Liver (tissue), 9 donors: Measurements from ENCODE around the gene KDM2A. TPM values are rescaled to one million over a fixed set of nuclear protein-coding genes. Genes with fewer than 3 reads are reported as not detected.
"Not testable (repeated sequence)": the region's sequence is repeated elsewhere in the genome, so short reads cannot be mapped to it uniquely, and the experiment has no call there.

Experiments used
- DNase-seq: peaks from one replicate; pipeline ENCODE4 v3.0.0-alpha.2; 2017; ENCODE audit warnings: low spot score
- H3K27ac ChIP-seq, 2 donors: one replicate each; pipeline ENCODE4 v1.7.0; 2013; ENCODE audit warnings: inconsistent platforms in 2 of 2, low read length in 2 of 2, control low read depth in 1 of 2, low read depth in 1 of 2, mild to moderate bottlenecking in 1 of 2
- H3K27me3 ChIP-seq, 4 donors: one replicate each; pipeline versions ENCODE4 v1.6.1 to v1.7.0; 2013; ENCODE audit warnings: low read length in 3 of 4, inconsistent platforms in 1 of 4, mild to moderate bottlenecking in 1 of 4, moderate library complexity in 1 of 4; ENCODE audit not compliant: control insufficient read depth in 4 of 4, insufficient read depth in 4 of 4
- H3K36me3 ChIP-seq, 4 donors: one replicate each; pipeline versions ENCODE4 v1.6.1 to v1.7.0; 2013; ENCODE audit warnings: low read length in 3 of 4, mild to moderate bottlenecking in 3 of 4, low read depth in 1 of 4, moderate library complexity in 1 of 4; ENCODE audit not compliant: control insufficient read depth in 4 of 4, insufficient read depth in 3 of 4
- H3K4me1 ChIP-seq, 4 donors: one replicate each; pipeline versions ENCODE4 v1.6.1 to v1.7.0; 2013; ENCODE audit warnings: low read length in 3 of 4, mild to moderate bottlenecking in 3 of 4, moderate library complexity in 1 of 4; ENCODE audit not compliant: control insufficient read depth in 4 of 4, insufficient read depth in 4 of 4
- H3K4me3 ChIP-seq, 3 donors: one replicate each; pipeline versions ENCODE4 v1.6.1 to v1.7.0; 2013; ENCODE audit warnings: low read length in 3 of 3, control low read depth in 1 of 3, low read depth in 1 of 3, mild to moderate bottlenecking in 1 of 3
- H3K9ac ChIP-seq, 2 donors: one replicate each; pipeline ENCODE4 v1.7.0; 2013; ENCODE audit warnings: low read length in 2 of 2, mild to moderate bottlenecking in 2 of 2, moderate library complexity in 2 of 2, control low read depth in 1 of 2, low read depth in 1 of 2
- H3K9me3 ChIP-seq, 4 donors: one replicate each; pipeline versions ENCODE4 v1.6.1 to v1.7.0; 2013; ENCODE audit warnings: low read length in 3 of 4; ENCODE audit not compliant: control insufficient read depth in 4 of 4
- ATF3 ChIP-seq: IDR thresholded peaks from 2 replicates; pipeline ENCODE4 v1.6.1; 2016; ENCODE audit warnings: antibody characterized with exemption
- CTCF ChIP-seq: fragments of 150-350 bp; IDR thresholded peaks from 2 replicates; pipeline ENCODE4 v1.5.1; 2017; ENCODE audit warnings: improper control_type of control experiment, low read depth, low read length; ENCODE audit not compliant: missing input control
- EGR1 ChIP-seq, 2 donors: IDR thresholded peaks; 2 replicates each; pipeline ENCODE4 v1.6.1; 2016 to 2018; ENCODE audit warnings: antibody characterized with exemption in 2 of 2, low read depth in 2 of 2
- GABPA ChIP-seq, 2 donors: IDR thresholded peaks in 1 of 2; conservative IDR thresholded peaks in 1 of 2; 2 replicates each; pipeline ENCODE4 v1.6.1; 2016; ENCODE audit warnings: antibody characterized with exemption in 2 of 2, mild to moderate bottlenecking in 1 of 2, moderate library complexity in 1 of 2
- HNF4A ChIP-seq, 2 donors: conservative IDR thresholded peaks; 2 replicates each; pipeline ENCODE4 v1.6.1; 2016; ENCODE audit warnings: antibody characterized with exemption in 2 of 2, mild to moderate bottlenecking in 2 of 2
- HNF4G ChIP-seq: IDR thresholded peaks from 2 replicates; pipeline ENCODE4 v1.6.1; 2016; ENCODE audit warnings: antibody characterized with exemption
- JUND ChIP-seq, 2 donors: IDR thresholded peaks; 2 replicates each; pipeline ENCODE4 v1.6.1; 2016; ENCODE audit warnings: antibody characterized with exemption in 2 of 2
- MAX ChIP-seq: IDR thresholded peaks from 2 replicates; pipeline ENCODE4 v1.6.1; 2016; ENCODE audit warnings: antibody characterized with exemption
- NR2F2 ChIP-seq: IDR thresholded peaks from 2 replicates; pipeline ENCODE4 v1.6.1; 2016; ENCODE audit warnings: antibody characterized with exemption
- RAD21 ChIP-seq, 2 donors: IDR thresholded peaks; 2 replicates each; pipeline ENCODE4 v1.6.1; 2016; ENCODE audit warnings: antibody characterized with exemption in 2 of 2, mild to moderate bottlenecking in 2 of 2
- REST ChIP-seq: IDR thresholded peaks from 2 replicates; pipeline ENCODE4 v1.6.1; 2016; ENCODE audit warnings: antibody characterized with exemption, mild to moderate bottlenecking
- RXRA ChIP-seq, 2 donors: IDR thresholded peaks; 2 replicates each; pipeline ENCODE4 v1.6.1; 2017 to 2018; ENCODE audit warnings: antibody characterized with exemption in 2 of 2, mild to moderate bottlenecking in 1 of 2
- SP1 ChIP-seq: IDR thresholded peaks from 2 replicates; pipeline ENCODE4 v1.6.1; 2018; ENCODE audit warnings: antibody characterized with exemption, mild to moderate bottlenecking
- TAF1 ChIP-seq: conservative IDR thresholded peaks from 2 replicates; pipeline ENCODE4 v1.6.1; 2016; ENCODE audit warnings: antibody characterized with exemption, mild to moderate bottlenecking
- YY1 ChIP-seq: IDR thresholded peaks from 2 replicates; pipeline ENCODE4 v1.6.1; 2016; ENCODE audit warnings: antibody characterized with exemption, mild to moderate bottlenecking
- ZBTB33 ChIP-seq: IDR thresholded peaks from 2 replicates; pipeline ENCODE4 v1.6.1; 2016; ENCODE audit warnings: antibody characterized with exemption
- WGBS: extraction: QIAGEN DNeasy Blood & Tissue Kit; methylation state at CpG from one replicate; pipeline ENCODE4 v1.1.7; 2013; 5-methylcytosine and 5-hydroxymethylcytosine counted together
- polyA plus RNA-seq, 2 donors: library from polyadenylated mRNA; stranded (reverse) in 1 of 2; unstranded in 1 of 2; fragments of 200-250 nt in 1 of 2; fragments of >200 nt in 1 of 2; fragmentation: Nextera tagmentation in 1 of 2; extraction: Ambion mirVana in 1 of 2; gene quantifications; one replicate each; pipeline versions ENCODE4 v1.2.1 to v1.2.3, GENCODE V29; 2013 to 2015
- total RNA-seq, 2 donors: library from RNA; depleted of rRNA; stranded (reverse); fragments of >200 nt; gene quantifications; one replicate each; pipeline ENCODE4 v1.2.3, GENCODE V29; 2014
- donor health status: healthy.
- donor health status: healthy.
- donor health status: healthy.
- donor health status: healthy.
- donor health status: healthy.

The KDM2A gene
- total and polyA plus RNA-seq, 4 donors = 8.3 to 44.9 (median 22.4) TPM

GRCh38 chr11:67202028-67202427 is 83.0 kb downstream of the KDM2A start:
- Histone ChIP-seq H3K27ac (no peak overlapping the region), H3K9me3 (no peaks in the 10 kb centered on the region), H3K4me3 (no peak overlapping the region), H3K4me1 (peaks cover 0 to 9% (median 3%) of the 10 kb centered on the region in 4 donors), H3K36me3 (peaks cover 1 to 12% (median 4%) of the 10 kb centered on the region in 4 donors), H3K27me3 (no peaks in the 10 kb centered on the region), H3K9ac (no peak overlapping the region)
- 96% methylated on average over 3 of the region's 3 CpGs for WGBS
- TF ChIP-seq RXRA (IDR thresholded peaks at IDR 0.05) (no peak), NR2F2 (no peak), CTCF (no peak), SP1 (no peak), TAF1 (no peak), GABPA (IDR thresholded peaks at IDR 0.05 in 1 of 2, conservative IDR thresholded peaks at IDR 0.05 in 1 of 2) (no peak)
- DNase-seq = no peak

GRCh38 chr11:67204822-67205221 is 85.8 kb downstream of the KDM2A start:
- H3K36me3 ChIP-seq = peaks cover 4 to 19% (median 8%) of the 10 kb centered on the region in 4 donors
- peaks cover 0 to 10% (median 8%) of the 10 kb centered on the region in 4 donors for H3K4me1 ChIP-seq
- no peaks in the 10 kb centered on the region for H3K9me3 ChIP-seq
- DNase-seq = no peak
- TF ChIP-seq RXRA (IDR thresholded peaks at IDR 0.05) (no peak), EGR1 (IDR thresholded peaks at IDR 0.05; ENCODE audit: low read depth in 2 of 2) (no peak), TAF1 (no peak), SP1 (no peak), GABPA (IDR thresholded peaks at IDR 0.05 in 1 of 2, conservative IDR thresholded peaks at IDR 0.05 in 1 of 2) (no peak), ATF3 (no peak), HNF4A (conservative IDR thresholded peaks at IDR 0.05) (no peak), JUND (IDR thresholded peaks at IDR 0.05) (no peak), ZBTB33 (no peak), HNF4G (no peak), REST (no peak), MAX (no peak), RAD21 (IDR thresholded peaks at IDR 0.05) (no peak), YY1 (no peak), NR2F2 (no peak)
- H3K9ac ChIP-seq = no peak overlapping the region
- H3K27me3 ChIP-seq = no peaks in the 10 kb centered on the region
- no peak overlapping the region for H3K27ac ChIP-seq
- 96% methylated on average over 3 of the region's 3 CpGs for WGBS
- H3K4me3 ChIP-seq = no peak overlapping the region

- not testable (repeated sequence) for H3K27me3 ChIP-seq, H3K9ac ChIP-seq, H3K9me3 ChIP-seq, H3K4me3 ChIP-seq, H3K27ac ChIP-seq, DNase-seq
- Histone ChIP-seq H3K4me1 (peaks cover 2 to 12% (median 9%) of the 10 kb centered on the region in 4 donors), H3K36me3 (peaks cover 5 to 19% (median 11%) of the 10 kb centered on the region in 4 donors)
- 98% methylated on average over 6 of the region's 6 CpGs for WGBS
Observed at GRCh38 chr11:67209222-67209621, 90.2 kb downstream of the KDM2A start.
